Skeletal muscle cell (primary cell): ENCODE data around the gene RABGAP1.

Experiments used
- DNase-seq: peaks from one replicate; pipeline ENCODE4 v3.0.0-alpha.2; 2010; ENCODE audit warnings: low read depth
- H3K4me3 ChIP-seq: 2 replicates; pipeline ENCODE4 v1.5.1; 2011; ENCODE audit warnings: low read depth, mild to moderate bottlenecking, control low read depth, low read length, moderate library complexity

RABGAP1 gene

GRCh38 chr9:123002754-123003153 is 61.9 kb downstream of the RABGAP1 start:
- no peak for DNase-seq
- H3K4me3 ChIP-seq, result no peak overlapping the region

GRCh38 chr9:123003466-123003865 is 62.6 kb downstream of the RABGAP1 start:
- H3K4me3 ChIP-seq, result no peak overlapping the region
- no peak for DNase-seq

GRCh38 chr9:123005964-123006363 is 65.1 kb downstream of the RABGAP1 start:
- no peak for DNase-seq
- H3K4me3 ChIP-seq, result no peak overlapping the region

- no peak overlapping the region for H3K4me3 ChIP-seq
- no peak for DNase-seq
Measured at GRCh38 chr9:123007269-123007668, 66.4 kb downstream of the RABGAP1 start.

GRCh38 chr9:123008909-123009308 is 68.1 kb downstream of the RABGAP1 start:
- no peak for DNase-seq
- no peak overlapping the region for H3K4me3 ChIP-seq

GRCh38 chr9:123011380-123011779 is 70.6 kb downstream of the RABGAP1 start:
- no peak for DNase-seq

GRCh38 chr9:123011878-123012528 is 71.2 kb downstream of the RABGAP1 start:
- no peak overlapping the region for H3K4me3 ChIP-seq
- DNase-seq, result peak; percentile 16

More at GRCh38 chr9:123011380-123011779, 70.6 kb downstream of the RABGAP1 start:
- no peak overlapping the region for H3K4me3 ChIP-seq

- DNase-seq, result no peak
- H3K4me3 ChIP-seq, result no peak overlapping the region
Measured at GRCh38 chr9:123016631-123017030, 75.8 kb downstream of the RABGAP1 start.

- DNase-seq, result no peak
- no peak overlapping the region for H3K4me3 ChIP-seq
Measured at GRCh38 chr9:123020796-123021195, 80.0 kb downstream of the RABGAP1 start.

GRCh38 chr9:123026425-123026824 is 85.6 kb downstream of the RABGAP1 start:
- DNase-seq, result no peak
- no peak overlapping the region for H3K4me3 ChIP-seq

GRCh38 chr9:123027517-123027916 is 86.7 kb downstream of the RABGAP1 start:
- H3K4me3 ChIP-seq, result no peak overlapping the region
- no peak for DNase-seq

- no peak overlapping the region for H3K4me3 ChIP-seq
- DNase-seq, result no peak
Measured at GRCh38 chr9:123028136-123028535, 87.3 kb downstream of the RABGAP1 start.

GRCh38 chr9:123028973-123029372 is 88.2 kb downstream of the RABGAP1 start:
- no peak overlapping the region for H3K4me3 ChIP-seq
- no peak for DNase-seq

- DNase-seq, result no peak
Measured at GRCh38 chr9:123031963-123032362, 91.1 kb downstream of the RABGAP1 start.

GRCh38 chr9:123033352-123033751 is 92.5 kb downstream of the RABGAP1 start, which contains the start of gene GPR21:
TSS of gene GPR21 (plus strand) at chr9:123033667. CDS start at chr9:123034567, 900 bp downstream.
- no peak within 1 kb of the TSS for H3K4me3 ChIP-seq
- DNase-seq, result no peak

More at GRCh38 chr9:123031963-123032362, 91.1 kb downstream of the RABGAP1 start:
- no peak overlapping the region for H3K4me3 ChIP-seq

GRCh38 chr9:123033864-123034601 is 93.2 kb downstream of the RABGAP1 start:
- no peak for DNase-seq

GRCh38 chr9:123034881-123035510 is 94.2 kb downstream of the RABGAP1 start:
- H3K4me3 ChIP-seq, result no peak overlapping the region
- DNase-seq, result no peak

More at GRCh38 chr9:123033864-123034601, 93.2 kb downstream of the RABGAP1 start:
- H3K4me3 ChIP-seq, result no peak overlapping the region

- no peak overlapping the region for H3K4me3 ChIP-seq
- no peak for DNase-seq
Measured at GRCh38 chr9:123035791-123036190, 95.0 kb downstream of the RABGAP1 start.

GRCh38 chr9:123036893-123037545 is 96.2 kb downstream of the RABGAP1 start:
- H3K4me3 ChIP-seq, result no peak overlapping the region
- no peak for DNase-seq
